ENCODE measurements around the gene TMEM80.

TMEM80 gene

GRCh38 chr11:699753-700152 lies 4.1 kb downstream of the TMEM80 start:
- DNase-seq (ENCODE audit: low read depth in 2 of 2): no peak

- no peak for DNase-seq (ENCODE audit: low read depth in 2 of 2)
These were observed 6.3 kb downstream of the TMEM80 start for GRCh38 chr11:701741-702461.

- no peak for DNase-seq (ENCODE audit: low read depth in 2 of 2)
These were observed 7.1 kb downstream of the TMEM80 start for GRCh38 chr11:702462-703461.

- DNase-seq (ENCODE audit: low read depth in 2 of 2): no peak
These were observed 7.9 kb downstream of the TMEM80 start for GRCh38 chr11:703506-703905.

GRCh38 chr11:704228-704674 lies 8.6 kb downstream of the TMEM80 start:
- no peak for DNase-seq (ENCODE audit: low read depth in 2 of 2)

- no peak for DNase-seq (ENCODE audit: low read depth in 2 of 2)
These were observed 9.4 kb downstream of the TMEM80 start for GRCh38 chr11:704781-705645.

GRCh38 chr11:705646-706438 lies 10.2 kb downstream of the TMEM80 start, which contains the start of gene EPS8L2:
Gene EPS8L2 (plus strand): TSS chr11:706231. CDS start chr11:709408, 3,177 bp downstream.
- no peak for DNase-seq (ENCODE audit: low read depth in 2 of 2)

- DNase-seq (ENCODE audit: low read depth in 2 of 2): no peak
These were observed 10.9 kb downstream of the TMEM80 start for GRCh38 chr11:706439-706956.

- DNase-seq (ENCODE audit: low read depth in 2 of 2): no peak
These were observed 11.6 kb downstream of the TMEM80 start for GRCh38 chr11:706957-707816.

- no peak for DNase-seq (ENCODE audit: low read depth in 2 of 2)
These were observed 12.3 kb downstream of the TMEM80 start for GRCh38 chr11:707817-708420.

- DNase-seq (ENCODE audit: low read depth in 2 of 2): no peak
These were observed 12.9 kb downstream of the TMEM80 start for GRCh38 chr11:708511-708910.

GRCh38 chr11:709109-709997 lies 13.7 kb downstream of the TMEM80 start:
- DNase-seq (ENCODE audit: low read depth in 2 of 2): no peak

- DNase-seq (ENCODE audit: low read depth in 2 of 2): no peak
These were observed 18.8 kb downstream of the TMEM80 start for GRCh38 chr11:714436-714835.

- no peak for DNase-seq (ENCODE audit: low read depth in 2 of 2)
These were observed 23.8 kb downstream of the TMEM80 start for GRCh38 chr11:719214-720016.

- no peak for DNase-seq (ENCODE audit: low read depth in 2 of 2)
These were observed 24.5 kb downstream of the TMEM80 start for GRCh38 chr11:720017-720641.

GRCh38 chr11:720642-721246 lies 25.1 kb downstream of the TMEM80 start:
- peak in 1 of 2 donors; percentile 46 for DNase-seq (ENCODE audit: low read depth in 2 of 2)

All from stimulated activated CD8-positive, alpha-beta memory T cell treated with anti-CD3 and anti-CD28 coated beads, Interleukin-7, amount 100 ng/mL, for 4 hours (primary cell).